ENCODE measurements around the gene RTP2.

The RTP2 gene

DNA sequence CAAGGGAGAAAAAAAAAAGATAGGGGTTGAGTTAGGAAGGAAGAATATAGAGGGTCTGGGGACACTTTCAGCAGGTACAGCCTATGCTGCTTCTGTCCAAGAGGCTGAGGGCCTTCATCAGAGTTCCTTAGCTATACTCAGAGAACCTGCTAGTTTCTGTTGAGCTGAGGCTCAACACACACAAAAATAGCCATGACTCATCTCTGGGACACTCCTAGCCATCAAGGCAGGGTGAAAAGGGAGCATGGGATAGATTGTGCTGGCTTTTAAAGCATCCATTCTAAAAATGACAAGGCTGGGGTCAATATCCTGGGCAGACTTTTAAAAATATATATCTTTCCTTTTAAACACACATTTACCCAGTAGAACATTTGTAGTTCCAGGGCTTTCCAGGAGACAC lies 2.8 kb upstream of the RTP2 start:
- ATAC-seq = no peak; the same call in 2 of the 3 replicates
- TF ChIP-seq TOX (CRISPR knock-in tag; IDR thresholded peaks at IDR 0.05; ENCODE audit: borderline replicate concordance) (no peak), RARB (CRISPR knock-in tag; IDR thresholded peaks at IDR 0.05) (no peak), ESRRG (CRISPR knock-in tag; IDR thresholded peaks at IDR 0.05) (no peak), TCF4 (CRISPR knock-in tag; IDR thresholded peaks at IDR 0.05; ENCODE audit: borderline replicate concordance) (no peak), ZNF565 (CRISPR knock-in tag; conservative IDR thresholded peaks at IDR 0.05; ENCODE audit: low read depth) (no peak), PPARA (CRISPR knock-in tag; IDR thresholded peaks at IDR 0.05; ENCODE audit: borderline replicate concordance) (no peak), ZNF8 (CRISPR knock-in tag; IDR thresholded peaks at IDR 0.05) (no peak)
- TF ChIP-seq, protein P1, sequence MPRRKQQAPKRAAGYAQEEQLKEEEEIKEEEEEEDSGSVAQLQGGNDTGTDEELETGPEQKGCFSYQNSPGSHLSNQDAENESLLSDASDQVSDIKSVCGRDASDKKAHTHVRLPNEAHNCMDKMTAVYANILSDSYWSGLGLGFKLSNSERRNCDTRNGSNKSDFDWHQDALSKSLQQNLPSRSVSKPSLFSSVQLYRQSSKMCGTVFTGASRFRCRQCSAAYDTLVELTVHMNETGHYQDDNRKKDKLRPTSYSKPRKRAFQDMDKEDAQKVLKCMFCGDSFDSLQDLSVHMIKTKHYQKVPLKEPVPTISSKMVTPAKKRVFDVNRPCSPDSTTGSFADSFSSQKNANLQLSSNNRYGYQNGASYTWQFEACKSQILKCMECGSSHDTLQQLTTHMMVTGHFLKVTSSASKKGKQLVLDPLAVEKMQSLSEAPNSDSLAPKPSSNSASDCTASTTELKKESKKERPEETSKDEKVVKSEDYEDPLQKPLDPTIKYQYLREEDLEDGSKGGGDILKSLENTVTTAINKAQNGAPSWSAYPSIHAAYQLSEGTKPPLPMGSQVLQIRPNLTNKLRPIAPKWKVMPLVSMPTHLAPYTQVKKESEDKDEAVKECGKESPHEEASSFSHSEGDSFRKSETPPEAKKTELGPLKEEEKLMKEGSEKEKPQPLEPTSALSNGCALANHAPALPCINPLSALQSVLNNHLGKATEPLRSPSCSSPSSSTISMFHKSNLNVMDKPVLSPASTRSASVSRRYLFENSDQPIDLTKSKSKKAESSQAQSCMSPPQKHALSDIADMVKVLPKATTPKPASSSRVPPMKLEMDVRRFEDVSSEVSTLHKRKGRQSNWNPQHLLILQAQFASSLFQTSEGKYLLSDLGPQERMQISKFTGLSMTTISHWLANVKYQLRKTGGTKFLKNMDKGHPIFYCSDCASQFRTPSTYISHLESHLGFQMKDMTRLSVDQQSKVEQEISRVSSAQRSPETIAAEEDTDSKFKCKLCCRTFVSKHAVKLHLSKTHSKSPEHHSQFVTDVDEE (CRISPR knock-in tag; IDR thresholded peaks at IDR 0.05) = no peak
- TF ChIP-seq, protein P2, sequence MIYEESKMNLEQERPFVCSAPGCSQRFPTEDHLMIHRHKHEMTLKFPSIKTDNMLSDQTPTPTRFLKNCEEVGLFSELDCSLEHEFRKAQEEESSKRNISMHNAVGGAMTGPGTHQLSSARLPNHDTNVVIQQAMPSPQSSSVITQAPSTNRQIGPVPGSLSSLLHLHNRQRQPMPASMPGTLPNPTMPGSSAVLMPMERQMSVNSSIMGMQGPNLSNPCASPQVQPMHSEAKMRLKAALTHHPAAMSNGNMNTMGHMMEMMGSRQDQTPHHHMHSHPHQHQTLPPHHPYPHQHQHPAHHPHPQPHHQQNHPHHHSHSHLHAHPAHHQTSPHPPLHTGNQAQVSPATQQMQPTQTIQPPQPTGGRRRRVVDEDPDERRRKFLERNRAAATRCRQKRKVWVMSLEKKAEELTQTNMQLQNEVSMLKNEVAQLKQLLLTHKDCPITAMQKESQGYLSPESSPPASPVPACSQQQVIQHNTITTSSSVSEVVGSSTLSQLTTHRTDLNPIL (CRISPR knock-in tag; IDR thresholded peaks at IDR 0.05; ENCODE audit: low read depth) = no peak

GRCh38 chr3:187700249-187700648 lies 2.1 kb downstream of the RTP2 start:
- TF ChIP-seq PPARA (CRISPR knock-in tag; IDR thresholded peaks at IDR 0.05; ENCODE audit: borderline replicate concordance) = no peak
- ATAC-seq = no peak

DNA sequence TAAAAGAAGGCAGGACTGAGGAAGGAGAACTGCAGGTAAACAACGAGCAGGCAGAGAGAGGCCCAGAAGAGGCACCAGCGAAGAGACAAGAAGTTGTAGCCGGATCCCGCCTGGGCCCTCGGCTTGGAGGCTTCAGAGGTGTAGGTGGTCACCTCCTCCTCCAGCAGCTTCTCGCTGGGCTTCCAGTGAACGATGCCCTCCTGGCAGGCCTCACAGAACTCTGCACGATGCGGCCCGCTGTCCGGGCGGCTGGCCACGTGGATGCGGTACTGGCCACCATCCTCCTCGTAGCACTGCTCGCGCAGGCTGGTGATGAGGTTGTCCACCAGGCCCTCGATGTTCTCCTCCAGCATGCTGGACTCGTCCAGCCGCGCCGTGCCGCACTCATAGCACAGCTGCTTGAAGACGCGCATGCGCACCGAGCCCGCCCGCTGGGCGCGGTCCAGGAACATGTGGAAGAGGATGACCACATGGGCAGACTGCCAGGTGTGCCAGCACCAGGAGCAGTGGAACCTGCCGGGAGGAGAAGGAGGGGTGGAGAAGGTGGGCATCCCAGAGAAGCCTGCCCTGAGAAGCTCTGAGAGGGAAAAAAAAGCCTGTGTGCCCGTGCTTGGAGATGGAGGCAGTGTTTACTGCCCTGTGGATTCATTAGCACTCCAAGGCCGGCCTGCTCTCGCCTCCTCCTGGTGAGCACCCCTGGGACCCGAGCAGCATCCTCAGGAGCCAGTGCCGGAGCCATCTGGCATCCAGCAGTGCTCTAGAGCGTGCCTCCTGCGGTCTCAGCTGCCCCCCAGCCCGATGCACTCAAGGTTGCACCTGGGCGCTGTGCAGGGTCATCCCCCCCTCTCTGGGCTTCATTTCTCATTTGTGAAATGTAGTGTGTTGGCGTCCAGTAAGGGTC lies 3.6 kb downstream of the RTP2 start:
- no peak for TF ChIP-seq TOX (CRISPR knock-in tag; IDR thresholded peaks at IDR 0.05; ENCODE audit: borderline replicate concordance)
- TF ChIP-seq ARNTL (CRISPR knock-in tag; IDR thresholded peaks at IDR 0.05; ENCODE audit: borderline replicate concordance, low read depth) = no peak
- no peak for TF ChIP-seq ZFP30 (CRISPR knock-in tag; IDR thresholded peaks at IDR 0.05)
- no peak for TF ChIP-seq ZNF70 (CRISPR knock-in tag; IDR thresholded peaks at IDR 0.05)
- no peak for TF ChIP-seq ZFP3 (CRISPR knock-in tag; IDR thresholded peaks at IDR 0.05)
- TF ChIP-seq ESRRG (CRISPR knock-in tag; IDR thresholded peaks at IDR 0.05) = no peak
- no peak for TF ChIP-seq GLIS3 (CRISPR knock-in tag; IDR thresholded peaks at IDR 0.05)
- TF ChIP-seq CSDC2 (CRISPR knock-in tag; IDR thresholded peaks at IDR 0.05) = no peak
- no peak for TF ChIP-seq BACH2 (CRISPR knock-in tag; IDR thresholded peaks at IDR 0.05; ENCODE audit: borderline replicate concordance)
- no peak for TF ChIP-seq OSR1 (CRISPR knock-in tag; IDR thresholded peaks at IDR 0.05)
- TF ChIP-seq ISL1 (CRISPR knock-in tag; IDR thresholded peaks at IDR 0.05) = no peak
- ATAC-seq = no peak

DNA sequence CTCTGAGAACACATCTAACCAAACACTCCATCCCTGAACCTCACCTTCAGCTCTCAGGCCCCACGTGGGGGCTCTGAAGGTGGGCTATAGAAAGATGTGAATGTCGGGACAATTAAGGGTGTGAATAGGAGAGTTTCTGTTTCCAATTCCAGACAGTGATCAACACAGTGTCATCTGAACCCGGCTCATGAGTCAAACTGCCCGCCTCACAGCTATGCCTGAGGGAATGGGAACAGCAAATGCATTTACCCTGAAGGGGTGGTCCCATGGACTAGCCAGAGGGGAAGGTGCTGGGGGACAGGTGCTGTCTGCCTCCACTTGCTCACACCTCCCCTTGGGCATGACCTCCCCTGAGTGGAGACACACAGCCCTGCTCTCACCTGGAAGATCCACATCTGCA lies 6.3 kb downstream of the RTP2 start:
- ATAC-seq = no peak
- TF ChIP-seq PPARA (CRISPR knock-in tag; IDR thresholded peaks at IDR 0.05; ENCODE audit: borderline replicate concordance) (no peak), POU6F1 (CRISPR knock-in tag; IDR thresholded peaks at IDR 0.05; ENCODE audit: borderline replicate concordance, low read depth) (no peak), ZC3H10 (CRISPR knock-in tag; IDR thresholded peaks at IDR 0.05) (no peak), SNAI2 (CRISPR knock-in tag; IDR thresholded peaks at IDR 0.05) (no peak), OSR1 (CRISPR knock-in tag; IDR thresholded peaks at IDR 0.05) (no peak)

- no peak for ATAC-seq
- TF ChIP-seq ZNF565 (CRISPR knock-in tag; conservative IDR thresholded peaks at IDR 0.05; ENCODE audit: low read depth) = no peak
- TF ChIP-seq ESRRG (CRISPR knock-in tag; IDR thresholded peaks at IDR 0.05) = no peak
- TF ChIP-seq, protein P1 (CRISPR knock-in tag; IDR thresholded peaks at IDR 0.05) = no peak
- no peak for TF ChIP-seq POU6F1 (CRISPR knock-in tag; IDR thresholded peaks at IDR 0.05; ENCODE audit: borderline replicate concordance, low read depth)
- no peak for TF ChIP-seq ZNF8 (CRISPR knock-in tag; IDR thresholded peaks at IDR 0.05)
- no peak for TF ChIP-seq SNAI2 (CRISPR knock-in tag; IDR thresholded peaks at IDR 0.05)
- TF ChIP-seq CSRNP3 (CRISPR knock-in tag; IDR thresholded peaks at IDR 0.05) = no peak
- TF ChIP-seq CSDC2 (CRISPR knock-in tag; IDR thresholded peaks at IDR 0.05) = no peak
- no peak for TF ChIP-seq GLIS3 (CRISPR knock-in tag; IDR thresholded peaks at IDR 0.05)
Measured at GRCh38 chr3:187695449-187695848, 6.9 kb downstream of the RTP2 start.

Measured in SK-N-SH treated with all-trans-retinoic acid at 6 μM for 48 hours (cell line).